GM20000 (cell line): Measurements from ENCODE around the gene PYCR2.

Experiments used
- DNase-seq: peaks from one replicate; pipeline ENCODE4 v3.0.0; 2012; ENCODE audit warnings: low spot score
- CTCF ChIP-seq: IDR thresholded peaks from 2 replicates; pipeline ENCODE4 v1.5.1; 2012; ENCODE audit warnings: mild to moderate bottlenecking, control low read depth; ENCODE audit errors: extremely low read depth, missing control alignments

Gene PYCR2

GRCh38 chr1:225914947-225915346, 9.1 kb downstream of the PYCR2 start:
- no peak for DNase-seq
- TF ChIP-seq CTCF = no peak

- DNase-seq = no peak
- no peak for TF ChIP-seq CTCF
These were observed 9.7 kb downstream of the PYCR2 start for GRCh38 chr1:225914391-225914790.

- DNase-seq = peak; percentile 85
- peak; percentile 74 for TF ChIP-seq CTCF
These were observed 12.6 kb downstream of the PYCR2 start for GRCh38 chr1:225911191-225912130.

GRCh38 chr1:225909477-225909876, 14.6 kb downstream of the PYCR2 start:
- TF ChIP-seq CTCF = no peak
- no peak for DNase-seq

- no peak for TF ChIP-seq CTCF
These were observed 15.3 kb downstream of the PYCR2 start for GRCh38 chr1:225908773-225909172.

GRCh38 chr1:225908013-225908640, 15.9 kb downstream of the PYCR2 start:
- no peak for TF ChIP-seq CTCF
- DNase-seq = no peak

More at GRCh38 chr1:225908773-225909172, 15.3 kb downstream of the PYCR2 start:
- DNase-seq = no peak

GRCh38 chr1:225907341-225907740, 16.7 kb downstream of the PYCR2 start:
- DNase-seq = no peak
- no peak for TF ChIP-seq CTCF
